Measurements from ENCODE around the gene SDHAF1.
A peak's percentile ranks its signal among the peaks of the same experiment; 100 is the strongest.

Gene SDHAF1

DNA sequence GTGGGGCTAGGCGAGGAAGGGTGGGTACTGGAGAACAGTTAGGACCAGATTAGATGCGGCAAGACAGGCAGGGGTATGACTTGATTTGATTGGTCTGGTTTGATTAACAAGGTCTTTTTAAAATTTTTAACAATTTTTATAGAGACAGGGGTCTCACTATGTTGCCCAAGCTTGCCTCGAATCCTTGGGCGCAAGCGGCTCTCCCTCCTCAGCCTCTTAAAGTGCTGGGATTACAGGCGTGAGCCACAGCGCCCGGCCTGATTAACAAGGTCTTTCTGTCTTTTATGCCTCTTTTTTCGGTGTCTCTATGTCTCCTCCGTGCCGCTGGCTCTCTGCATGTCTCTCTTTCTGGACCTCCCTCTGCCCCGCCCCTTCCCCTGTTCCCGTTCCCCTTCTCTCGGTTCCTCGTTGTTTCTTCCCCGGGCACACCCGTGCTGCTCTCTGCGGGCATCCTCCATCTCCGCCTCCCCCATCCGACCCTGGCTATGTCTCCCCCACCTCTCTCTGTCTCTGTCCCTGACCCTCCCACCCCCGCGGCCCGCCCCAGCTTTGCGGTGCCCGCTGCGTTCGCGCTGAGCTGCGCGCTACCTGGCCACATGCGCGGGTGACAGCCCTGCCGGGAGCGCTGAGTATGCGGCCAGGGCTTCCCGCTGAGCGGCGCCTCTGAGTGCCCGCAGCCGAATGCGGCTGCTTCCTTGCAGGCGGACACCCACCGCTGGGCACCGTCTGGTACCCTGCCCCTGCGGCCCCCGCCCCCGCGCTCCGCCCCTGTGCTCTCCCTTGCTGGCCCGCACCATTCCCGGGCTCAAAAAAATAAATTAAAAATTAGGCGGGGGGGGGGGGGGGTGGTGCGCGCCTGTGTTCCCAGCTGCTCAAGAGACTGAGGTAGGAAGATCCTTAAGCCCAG lies 8.1 kb upstream of the SDHAF1 start:
- DNase-seq (ENCODE audit: low read depth) = no peak

GRCh38 chr19:35987571-35987896 lies 7.5 kb upstream of the SDHAF1 start:
- no peak for DNase-seq (ENCODE audit: low read depth)

- DNase-seq (ENCODE audit: low read depth) = no peak
These were observed 6.2 kb upstream of the SDHAF1 start for GRCh38 chr19:35988824-35989223.

DNA sequence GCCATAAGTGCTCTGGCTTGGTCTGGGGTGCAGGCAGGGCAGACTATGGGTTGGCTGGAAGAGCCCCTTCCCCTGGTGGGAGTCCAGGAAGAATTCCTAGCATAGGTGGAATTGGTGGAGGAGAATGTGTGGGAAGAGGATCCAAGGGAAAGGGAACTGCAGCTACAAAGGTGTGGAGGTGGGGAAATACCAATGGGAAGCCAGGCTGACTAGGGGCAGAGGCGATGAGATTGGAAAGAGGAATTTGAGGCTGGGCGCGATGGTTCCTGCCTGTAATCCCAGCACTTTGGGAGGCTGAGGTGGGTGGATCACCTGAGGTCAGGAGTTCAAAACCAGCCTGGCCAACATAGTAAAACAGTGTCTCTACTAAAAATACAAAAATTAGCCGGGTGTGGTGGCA lies 4.8 kb upstream of the SDHAF1 start:
- no peak for DNase-seq (ENCODE audit: low read depth)

DNA sequence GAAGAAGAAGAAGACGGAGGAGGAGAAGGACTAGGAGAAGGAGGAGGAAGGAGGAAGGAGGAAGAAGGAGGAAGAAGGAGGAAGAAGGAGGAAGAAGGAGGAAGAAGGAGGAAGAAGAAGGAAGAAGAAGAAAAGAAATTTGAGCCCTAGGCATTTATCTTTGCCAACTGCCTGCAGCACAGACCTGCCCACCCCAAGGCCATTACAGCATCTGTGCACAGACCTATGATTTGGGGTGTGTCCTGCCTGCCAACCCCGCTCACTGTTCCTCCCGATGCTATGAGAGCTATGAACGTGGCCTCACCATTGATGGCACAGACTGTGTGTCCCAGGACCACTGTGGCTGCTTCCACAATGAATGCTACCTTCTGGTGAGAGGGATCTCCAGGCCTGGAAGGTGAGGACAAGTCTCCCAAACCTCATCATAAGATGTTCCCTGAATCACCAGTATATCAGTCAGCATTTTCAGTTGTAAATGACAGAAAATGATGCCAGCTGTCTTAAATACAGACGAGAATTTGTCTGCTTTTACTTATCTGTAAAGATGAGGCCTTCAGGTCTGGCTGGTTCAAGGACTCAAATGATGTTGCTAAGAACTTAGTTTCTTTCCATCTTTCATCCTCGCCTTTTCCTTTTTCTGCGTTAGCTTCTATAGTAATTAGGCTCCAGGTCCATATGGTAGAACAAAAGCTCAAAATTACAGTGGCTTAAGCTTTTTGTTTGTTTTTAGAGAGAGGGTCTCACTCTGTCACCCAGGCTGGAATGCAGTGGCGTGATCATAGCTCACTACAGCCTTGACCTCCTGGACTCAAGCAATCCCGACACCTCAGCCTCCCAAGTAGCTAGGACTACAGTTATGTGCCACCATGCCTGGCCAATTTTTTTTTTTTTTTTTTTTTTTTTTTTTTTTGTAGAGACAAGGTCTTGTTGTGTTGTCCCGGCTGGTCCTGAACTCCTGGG lies 3.9 kb upstream of the SDHAF1 start:
- DNase-seq (ENCODE audit: low read depth) = no peak

GRCh38 chr19:35991731-35992450 lies 3.1 kb upstream of the SDHAF1 start:
- no peak for DNase-seq (ENCODE audit: low read depth)

DNA sequence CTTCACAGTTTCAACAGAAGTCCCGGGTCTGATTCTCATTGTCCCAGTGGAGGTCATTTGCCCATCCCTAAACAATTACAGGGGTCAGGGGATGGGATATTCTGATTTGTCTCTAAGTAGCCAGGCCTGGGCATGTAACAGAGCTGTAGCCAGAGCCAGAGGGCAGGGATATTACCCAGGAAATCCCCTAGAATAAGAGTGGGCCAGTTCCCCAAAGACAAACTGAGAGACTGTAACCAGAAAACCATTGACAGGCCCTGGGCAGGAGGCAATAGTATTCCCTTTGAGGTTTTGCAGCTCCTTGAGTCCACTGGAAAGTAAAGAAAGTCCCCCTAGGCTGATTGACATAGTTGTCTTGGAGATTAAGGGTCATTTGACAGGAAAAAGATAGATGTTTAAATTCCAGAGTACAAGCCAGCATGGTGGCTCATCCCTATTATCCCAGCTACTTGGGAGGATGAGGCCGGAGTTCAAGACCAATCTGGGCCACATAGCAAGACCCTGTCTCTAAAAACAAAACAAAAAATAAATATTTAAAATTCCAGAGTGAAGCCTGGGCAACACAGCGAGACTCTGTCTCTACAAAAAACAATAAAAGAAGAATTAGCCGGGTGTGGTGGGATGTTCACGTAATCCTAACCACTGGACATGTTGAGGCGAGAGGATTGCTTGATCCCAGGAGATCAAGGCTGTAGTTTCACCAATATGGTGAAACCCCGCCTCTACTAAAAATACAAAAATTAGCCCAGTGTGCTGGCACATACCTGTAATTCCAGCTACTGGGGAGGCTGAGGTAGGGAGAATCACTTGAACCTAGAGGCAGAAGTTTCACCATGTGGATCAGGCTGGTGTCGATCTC lies 1.9 kb upstream of the SDHAF1 start:
- no peak for DNase-seq (ENCODE audit: low read depth)

GRCh38 chr19:35993923-35994598 lies 927 bp upstream of the SDHAF1 start:
- no peak for DNase-seq (ENCODE audit: low read depth)

DNA sequence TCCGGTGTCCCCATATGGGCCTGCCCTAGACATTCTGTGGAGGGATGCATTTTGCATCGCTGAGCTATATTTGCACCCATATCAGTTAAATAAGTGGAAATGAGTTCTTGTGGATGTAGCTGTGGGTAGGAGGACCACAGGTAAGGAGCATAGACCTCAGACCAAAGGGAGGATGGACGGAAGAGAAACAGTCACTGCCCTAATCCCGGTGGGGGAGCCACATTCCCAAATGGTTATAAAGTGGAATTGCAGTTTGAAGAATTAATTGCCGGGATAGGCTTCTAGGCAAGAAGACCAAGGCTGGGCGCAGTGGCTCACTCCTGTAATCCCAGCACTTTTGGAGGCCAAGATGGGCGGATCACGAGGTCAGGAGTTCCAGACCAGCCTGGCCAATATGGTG lies 1.8 kb downstream of the SDHAF1 start:
- no peak for DNase-seq (ENCODE audit: low read depth)

GRCh38 chr19:36001605-36002004 lies 6.6 kb downstream of the SDHAF1 start:
- no peak for DNase-seq (ENCODE audit: low read depth)

- DNase-seq (ENCODE audit: low read depth) = no peak
These were observed 8.3 kb downstream of the SDHAF1 start for GRCh38 chr19:36003284-36003683.

DNA sequence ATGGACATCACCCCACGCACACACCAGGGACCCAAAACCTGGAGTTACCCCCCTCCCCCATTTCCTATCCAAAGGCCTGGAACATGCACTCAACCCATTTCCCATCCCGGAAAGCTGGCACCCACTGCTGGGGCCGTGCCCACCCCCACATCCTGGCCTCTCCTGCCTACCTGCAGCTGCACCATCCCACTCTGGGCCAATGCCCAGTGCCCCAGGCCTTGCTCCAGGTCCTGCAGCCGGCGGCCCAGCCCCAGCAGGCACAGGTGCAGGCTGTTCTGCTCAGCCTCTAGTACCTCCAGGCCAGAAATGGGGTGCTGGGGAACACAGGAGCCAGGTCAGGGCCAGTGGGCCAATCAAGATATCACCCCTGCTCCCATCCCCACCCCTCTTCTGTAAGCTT lies 12.0 kb downstream of the SDHAF1 start:
- DNase-seq (ENCODE audit: low read depth) = no peak

DNA sequence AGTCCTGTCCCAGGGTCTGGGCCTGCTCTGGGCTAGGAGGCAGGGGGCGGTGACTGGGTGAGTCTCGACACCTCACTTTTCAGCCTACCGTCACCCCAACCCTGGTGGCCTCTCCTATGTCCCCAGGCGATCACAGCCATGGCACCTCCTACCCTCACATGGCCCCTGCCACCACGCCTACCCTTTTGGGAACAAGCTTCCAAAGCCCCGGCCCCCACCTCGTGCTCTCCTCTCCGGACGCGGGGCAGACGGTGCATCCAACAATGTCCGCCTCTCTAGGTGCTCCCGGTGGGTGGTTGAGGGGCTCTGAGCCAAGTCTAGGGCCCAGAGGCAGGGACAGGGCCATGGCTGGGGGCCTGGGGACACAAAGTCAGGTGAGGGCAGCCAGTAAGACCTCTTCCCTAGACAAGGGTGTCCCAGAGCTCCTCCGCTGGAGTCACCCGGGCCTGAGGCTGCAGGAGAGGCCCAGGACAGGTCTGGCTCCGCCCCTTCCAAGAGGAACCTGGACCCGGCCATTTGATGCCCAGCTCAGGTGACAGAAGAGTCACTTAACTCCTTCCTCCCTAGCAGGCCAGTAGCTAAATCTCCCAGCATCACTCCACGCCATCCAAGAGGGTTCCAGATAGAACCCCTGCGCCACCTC lies 13.5 kb downstream of the SDHAF1 start, which contains the start of gene SYNE4:
TSS of gene SYNE4 (minus strand) at position 478 of the 643 bp plus-strand sequence. CDS start at position 346, 132 bp downstream.
- DNase-seq (ENCODE audit: low read depth) = no peak

- no peak for DNase-seq (ENCODE audit: low read depth)
These were observed 14.2 kb downstream of the SDHAF1 start for GRCh38 chr19:36009220-36009619.

DNA sequence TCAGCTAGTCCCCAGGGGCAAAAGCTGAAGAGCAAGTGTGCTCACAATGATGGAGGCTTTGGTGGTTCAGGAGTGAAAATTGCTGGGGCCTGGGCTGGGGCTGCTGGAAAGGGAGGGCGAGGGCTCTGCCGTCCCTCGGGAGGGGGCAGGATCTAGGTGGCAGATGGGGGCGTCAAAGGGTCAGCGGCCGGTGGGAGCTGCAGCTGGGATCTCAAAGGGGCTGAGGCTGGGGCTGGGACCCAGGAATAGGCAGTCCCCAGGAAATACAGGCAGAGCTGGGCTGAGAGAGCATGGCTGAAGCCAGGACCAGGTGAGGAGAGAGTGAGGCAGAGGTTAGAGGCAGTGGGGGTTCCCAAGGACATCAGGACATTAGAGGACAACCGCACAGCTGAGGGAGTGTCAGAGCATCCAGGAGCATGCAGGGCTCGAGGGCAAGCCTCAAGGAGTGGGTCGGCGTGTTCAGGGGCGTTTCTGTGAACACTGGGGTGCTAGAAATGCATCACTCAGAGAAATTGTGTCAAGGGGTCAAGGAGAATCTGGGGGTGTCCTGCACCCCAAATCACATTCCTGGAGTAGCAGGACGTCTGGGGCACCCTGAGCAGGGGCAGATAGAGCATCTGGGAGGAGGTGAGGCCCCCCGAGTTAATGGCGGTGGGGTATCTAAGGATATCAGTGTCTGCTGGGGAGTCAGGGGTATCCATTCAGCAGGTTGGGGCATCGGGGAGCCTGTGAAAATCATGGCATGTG lies 14.8 kb downstream of the SDHAF1 start:
- no peak for DNase-seq (ENCODE audit: low read depth)

DNA sequence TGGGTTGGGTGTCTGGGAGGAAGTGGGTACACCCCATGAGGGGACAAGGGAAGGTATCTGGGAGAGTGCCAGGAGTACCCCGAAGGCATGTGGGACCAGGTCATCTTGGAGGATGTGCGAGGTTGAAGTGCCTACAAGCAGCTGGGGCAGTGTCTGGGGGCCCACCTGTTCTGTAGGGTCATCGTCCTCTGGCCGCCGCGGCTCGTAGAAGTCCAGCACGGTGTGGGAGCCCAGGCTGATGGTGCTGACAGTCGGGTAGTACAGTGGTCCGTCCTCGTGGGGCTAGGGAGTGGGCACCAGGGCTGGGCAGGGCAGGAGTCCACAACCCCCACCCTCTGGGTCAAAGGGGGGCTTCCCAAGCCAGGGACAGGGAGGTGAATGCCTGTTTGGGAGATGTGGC lies 15.4 kb downstream of the SDHAF1 start:
- no peak for DNase-seq (ENCODE audit: low read depth)

- no peak for DNase-seq (ENCODE audit: low read depth)
These were observed 18.5 kb downstream of the SDHAF1 start for GRCh38 chr19:36013280-36014011.

GRCh38 chr19:36014012-36014924 lies 19.3 kb downstream of the SDHAF1 start, which contains the start of gene ALKBH6:
ALKBH6 (minus strand) TSS chr19:36014213; CDS start chr19:36013397, 816 bp downstream.
- DNase-seq (ENCODE audit: low read depth) = peak; percentile 99
